GM12878 (cell line): ENCODE measurements around the gene TMEM40. TPM values are rescaled to one million over a fixed set of nuclear protein-coding genes. Genes with fewer than 3 reads are reported as not detected.

ENCODE experiments used
- ATAC-seq: fragments of 200-7000 bp; cut with Tn5 transposase; 3 replicates; pipeline ENCODE4 v1.9.1; 2020; ENCODE audit warnings: mild to moderate bottlenecking, moderate library complexity
- BruUV-seq: library from RNA; stranded (reverse); fragments of 400-500 nt; replicated peaks from 2 replicates; lab custom pipeline; 2021; lab: Mats Ljungman, UMichigan
- CTCF ChIA-PET: fragments of 300-600 bp; sonication (Branson Sonifier 250); formaldehyde crosslinking; extraction: SDS; loops from one replicate; lab custom pipeline; 2021; ENCODE audit warnings: inconsistent platforms; lab: Yijun Ruan, JAX
- POLR2A ChIA-PET: fragments of 350-600 bp; formaldehyde crosslinking; extraction: SDS; loops from one replicate; lab custom pipeline; 2021; ENCODE audit warnings: inconsistent platforms; lab: Charles Lee
- RAD21 ChIA-PET: fragments of 300-600 bp; sonication (Branson Sonifier 250); formaldehyde crosslinking; loops from one replicate; lab custom pipeline; 2023; ENCODE audit warnings: antibody characterized with exemption; ENCODE audit not compliant: unreplicated experiment; lab: Charles Lee
- SMC1A ChIA-PET: fragments of 300-600 bp; sonication (Branson Sonifier 250); formaldehyde crosslinking; loops from one replicate; lab custom pipeline; 2023; ENCODE audit not compliant: unreplicated experiment, uncharacterized antibody; lab: Charles Lee
- DNase-seq: peaks from one replicate; pipeline ENCODE4 v3.0.0-alpha.2; 2011; ENCODE audit warnings: low read depth, low spot score
- FAIRE-seq: peaks from 3 replicates; lab custom pipeline; 2011; peaks lifted over from hg19 to GRCh38; lab: Jason Lieb, UNC
- H2AFZ ChIP-seq: 2 replicates; pipeline ENCODE4 v1.6.0; 2011; ENCODE audit warnings: low read depth, low read length, control low read depth; ENCODE audit not compliant: control insufficient read depth
- H3K27ac ChIP-seq: 2 replicates; pipeline ENCODE4 v1.5.1; 2011; ENCODE audit warnings: control low read depth; ENCODE audit not compliant: control insufficient read depth, insufficient read depth
- H3K27me3 ChIP-seq, 2 experiments: replicated peaks in 1 of 2; 2 replicates each; pipeline versions ENCODE4 v1.6.0 to v1.6.1; 2011; ENCODE audit warnings: low read length in 1 of 2; ENCODE audit not compliant: control insufficient read depth in 2 of 2, insufficient read depth in 2 of 2
- H3K36me3 ChIP-seq, 2 experiments: 2 replicates each; pipeline ENCODE4 v1.5.1; 2011; ENCODE audit warnings: low read length in 1 of 2; ENCODE audit not compliant: control insufficient read depth in 2 of 2, insufficient read depth in 2 of 2
- H3K4me1 ChIP-seq: 2 replicates; pipeline ENCODE4 v1.6.1; 2011; ENCODE audit warnings: mild to moderate bottlenecking, low read length, moderate library complexity, mixed read lengths; ENCODE audit not compliant: control insufficient read depth, insufficient read depth
- H3K4me2 ChIP-seq: 2 replicates; pipeline ENCODE4 v1.6.0; 2011; ENCODE audit warnings: control low read depth; ENCODE audit not compliant: control insufficient read depth, insufficient read depth
- H3K4me3 ChIP-seq: fragments of 200-600 bp; sonication (generic); 2 replicates; pipeline ENCODE4 v1.5.1; 2016
- H3K79me2 ChIP-seq: 2 replicates; pipeline ENCODE4 v1.6.0; 2011; ENCODE audit warnings: low read length; ENCODE audit not compliant: control insufficient read depth, insufficient read depth
- H3K9ac ChIP-seq: 2 replicates; pipeline ENCODE4 v1.8.0; 2011; ENCODE audit warnings: low read length, control low read depth, mixed read lengths; ENCODE audit not compliant: control insufficient read depth, insufficient read depth
- H3K9me3 ChIP-seq: replicated peaks from 3 replicates; pipeline ENCODE4 v1.5.1; 2011; ENCODE audit warnings: mild to moderate bottlenecking, low read length; ENCODE audit not compliant: control insufficient read depth, insufficient read depth
- H4K20me1 ChIP-seq: 2 replicates; pipeline ENCODE4 v1.6.0; 2011; ENCODE audit not compliant: control insufficient read depth, insufficient read depth
- DPF2 ChIP-seq: fragments of 450-650 bp; IDR thresholded peaks from 2 replicates; pipeline ENCODE4 v1.6.1; 2017; ENCODE audit warnings: mild to moderate bottlenecking
- HDGF ChIP-seq: fragments of 450-650 bp; IDR thresholded peaks from 2 replicates; pipeline ENCODE4 v1.6.1; 2016; ENCODE audit warnings: antibody characterized with exemption
- IRF4 ChIP-seq: IDR thresholded peaks from 2 replicates; pipeline ENCODE4 v1.6.1; 2011; ENCODE audit warnings: low read depth, low read length
- KAT2A ChIP-seq: conservative IDR thresholded peaks from 2 replicates; pipeline ENCODE4 v1.6.1; 2011; ENCODE audit warnings: low read depth, low read length; ENCODE audit not compliant: control insufficient read depth
- MEF2B ChIP-seq: fragments of 450-650 bp; IDR thresholded peaks from 2 replicates; pipeline ENCODE4 v1.6.1; 2018; ENCODE audit warnings: mild to moderate bottlenecking, moderate library complexity; ENCODE audit not compliant: partially characterized antibody, poor library complexity, severe bottlenecking
- NFIC ChIP-seq: IDR thresholded peaks from 2 replicates; pipeline ENCODE4 v1.6.1; 2012; ENCODE audit warnings: low read depth, mild to moderate bottlenecking, inconsistent platforms, low read length, moderate library complexity
- WGBS: methylation state at CpG from one replicate; pipeline ENCODE4 v1.1.6; 2016; ENCODE audit warnings: low lambda C conversion rate; ENCODE audit not compliant: insufficient replicate concordance, insufficient coverage; ENCODE audit errors: missing lambda C conversion rate; 5-methylcytosine and 5-hydroxymethylcytosine counted together
- in situ Hi-C: fragments of 300-500 bp; cut with MboI; formaldehyde crosslinking; loops from 9 replicates; pipeline ENCODE4 v1.14.3; 2018; ENCODE audit warnings: mixed read lengths
- intact Hi-C: fragments of 100-400 bp; cut with micrococcal nuclease; formaldehyde crosslinking; loops from one replicate; pipeline ENCODE4 v1.14.2; 2022; ENCODE audit not compliant: unreplicated experiment
- polyA plus RNA-seq, 11 experiments: library from polyadenylated mRNA; depleted of rRNA in 4 of 11; unstranded in 6 of 11; stranded (reverse) in 5 of 11; fragments of >200 nt; fragmentation: Nextera tagmentation in 4 of 11; fragmentation: Illumina TruSeq in 1 of 11; extraction: Ambion mirVana in 4 of 11; extraction: Trizol in 1 of 11; gene quantifications; 1 replicate in 1 of 11; 2 replicates in 10 of 11; pipeline versions ENCODE4 v1.2.1 to v1.2.3, GENCODE V29; 2011 to 2016; ENCODE audit warnings: inconsistent platforms in 2 of 11, missing spikeins in 2 of 11, low read depth in 1 of 11
- total RNA-seq, 4 experiments: library from RNA; depleted of rRNA in 3 of 4; stranded (reverse); fragments of >200 nt in 3 of 4; fragmentation: Illumina TruSeq in 1 of 4; extraction: Trizol in 1 of 4; gene quantifications; 2 replicates each; pipeline versions ENCODE4 v1.2.1 to v1.2.3, GENCODE V29; 2013 to 2021
- TF ChIP-seq, protein P1 (sequence below): IDR thresholded peaks from 2 replicates; pipeline ENCODE4 v1.6.1; 2011; ENCODE audit warnings: borderline replicate concordance, low read depth, mild to moderate bottlenecking, moderate library complexity, low read length; ENCODE audit not compliant: insufficient read depth, poor library complexity, severe bottlenecking
- TF ChIP-seq, protein P2 (sequence below): fragments of 450-650 bp; IDR thresholded peaks from 2 replicates; pipeline ENCODE4 v1.6.1; 2018; ENCODE audit warnings: mild to moderate bottlenecking, low read depth, moderate library complexity; ENCODE audit not compliant: partially characterized antibody

The TMEM40 gene
- total and polyA plus RNA-seq, 10 of the 15 experiments (the other 5 are each of a cell fraction or from before 2014, with no cell fraction given) = 0.10 to 0.46 (median 0.27) TPM; not detected in 3

DNA sequence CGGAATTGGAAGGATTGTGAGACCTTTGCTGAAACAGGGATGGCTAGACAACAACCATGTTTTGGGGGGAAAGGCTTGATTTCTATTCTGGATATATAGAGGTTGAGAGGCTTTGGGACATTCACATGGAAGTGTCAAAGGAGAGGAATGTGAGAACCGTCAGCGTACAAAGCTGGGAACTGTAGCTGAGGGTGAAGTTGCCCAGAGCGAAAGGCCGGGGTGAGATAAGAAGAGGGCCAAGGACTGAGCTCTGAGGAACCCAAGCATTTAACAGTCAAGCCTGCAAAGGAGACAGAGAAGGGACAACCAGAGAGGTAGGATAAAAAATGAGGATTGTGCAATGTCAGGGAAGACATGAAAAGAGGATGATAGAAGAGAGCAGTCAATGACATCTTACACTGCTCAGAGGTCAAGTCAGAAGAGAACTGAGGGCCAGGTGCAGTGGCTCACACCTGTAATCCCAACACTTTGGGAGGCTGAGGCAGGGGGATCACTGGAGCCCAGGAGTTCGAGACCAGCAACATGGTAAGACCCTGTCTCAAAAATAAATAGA lies 53.6 kb downstream of the TMEM40 start:
- no peak for ATAC-seq
- TF ChIP-seq HDGF (no peak), DPF2 (no peak), IRF4 (no peak), NFIC (no peak), MEF2B (no peak), KAT2A (no peak)
- TF ChIP-seq, protein P1, sequence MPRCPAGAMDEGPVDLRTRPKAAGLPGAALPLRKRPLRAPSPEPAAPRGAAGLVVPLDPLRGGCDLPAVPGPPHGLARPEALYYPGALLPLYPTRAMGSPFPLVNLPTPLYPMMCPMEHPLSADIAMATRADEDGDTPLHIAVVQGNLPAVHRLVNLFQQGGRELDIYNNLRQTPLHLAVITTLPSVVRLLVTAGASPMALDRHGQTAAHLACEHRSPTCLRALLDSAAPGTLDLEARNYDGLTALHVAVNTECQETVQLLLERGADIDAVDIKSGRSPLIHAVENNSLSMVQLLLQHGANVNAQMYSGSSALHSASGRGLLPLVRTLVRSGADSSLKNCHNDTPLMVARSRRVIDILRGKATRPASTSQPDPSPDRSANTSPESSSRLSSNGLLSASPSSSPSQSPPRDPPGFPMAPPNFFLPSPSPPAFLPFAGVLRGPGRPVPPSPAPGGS = no peak
- TF ChIP-seq, protein P2, sequence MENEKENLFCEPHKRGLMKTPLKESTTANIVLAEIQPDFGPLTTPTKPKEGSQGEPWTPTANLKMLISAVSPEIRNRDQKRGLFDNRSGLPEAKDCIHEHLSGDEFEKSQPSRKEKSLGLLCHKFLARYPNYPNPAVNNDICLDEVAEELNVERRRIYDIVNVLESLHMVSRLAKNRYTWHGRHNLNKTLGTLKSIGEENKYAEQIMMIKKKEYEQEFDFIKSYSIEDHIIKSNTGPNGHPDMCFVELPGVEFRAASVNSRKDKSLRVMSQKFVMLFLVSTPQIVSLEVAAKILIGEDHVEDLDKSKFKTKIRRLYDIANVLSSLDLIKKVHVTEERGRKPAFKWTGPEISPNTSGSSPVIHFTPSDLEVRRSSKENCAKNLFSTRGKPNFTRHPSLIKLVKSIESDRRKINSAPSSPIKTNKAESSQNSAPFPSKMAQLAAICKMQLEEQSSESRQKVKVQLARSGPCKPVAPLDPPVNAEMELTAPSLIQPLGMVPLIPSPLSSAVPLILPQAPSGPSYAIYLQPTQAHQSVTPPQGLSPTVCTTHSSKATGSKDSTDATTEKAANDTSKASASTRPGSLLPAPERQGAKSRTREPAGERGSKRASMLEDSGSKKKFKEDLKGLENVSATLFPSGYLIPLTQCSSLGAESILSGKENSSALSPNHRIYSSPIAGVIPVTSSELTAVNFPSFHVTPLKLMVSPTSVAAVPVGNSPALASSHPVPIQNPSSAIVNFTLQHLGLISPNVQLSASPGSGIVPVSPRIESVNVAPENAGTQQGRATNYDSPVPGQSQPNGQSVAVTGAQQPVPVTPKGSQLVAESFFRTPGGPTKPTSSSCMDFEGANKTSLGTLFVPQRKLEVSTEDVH = no peak
- Histone ChIP-seq H4K20me1 (no peaks in the 10 kb centered on the region; the same call in 1 of the 2 replicates), H3K27ac (no peak overlapping the region), H3K9ac (no peak overlapping the region), H3K36me3 (no peaks in the 10 kb centered on the region), H3K9me3 (no peaks in the 10 kb centered on the region), H3K4me1 (no peaks in the 10 kb centered on the region), H3K4me2 (no peak overlapping the region), H3K4me3 (no peak overlapping the region), H3K27me3 (no peaks in the 10 kb centered on the region; a peak in 1 of 4 replicates), H3K79me2 (no peaks in the 10 kb centered on the region), H2AFZ (no peak overlapping the region)
- SMC1A ChIA-PET = interaction anchor here (1.4 to 2.0 kb wide), 4 partner anchors 17 to 186 kb away, joined by 3 to 6 read pairs (median 4); partner anchors contain the start of gene RPL32
- intact Hi-C loops = no loop called here
- CTCF ChIA-PET = interaction anchor here (0.9 to 2.5 kb wide), 9 partner anchors 11 to 186 kb away, joined by 3 to 14 read pairs (median 3); no protein-coding TSS in a partner anchor
- in situ Hi-C loops = loop anchor here (25.0 kb wide), 1 partner anchor 568 kb away; no protein-coding TSS in a partner anchor
- BruUV-seq = no TSS peak
- WGBS = 68% methylated on average over 6 of the region's 6 CpGs
- no peak for FAIRE-seq
- DNase-seq = no peak
- POLR2A ChIA-PET = no interaction called here
- RAD21 ChIA-PET = interaction anchor here (0.5 to 1.5 kb wide), 3 partner anchors 8 to 226 kb away, joined by 3 to 4 read pairs (median 3); partner anchors contain the start of gene TSEN2
